Type B pancreatic cell (in vitro differentiated cells): ENCODE results near the gene EGFR. TPM values are rescaled to one million over a fixed set of nuclear protein-coding genes. Genes with fewer than 3 reads are reported as not detected.

Experiments used
- DNase-seq: peaks from one replicate; pipeline ENCODE4 v3.0.0; 2021; ENCODE audit warnings: mixed read lengths; ENCODE audit not compliant: unreplicated experiment; ENCODE audit errors: extremely low spot score
- H3K27ac Mint-ChIP-seq: 2 replicates; pipeline ENCODE4 v1.8.0; 2021; ENCODE audit warnings: mild to moderate bottlenecking, mixed read lengths
- H3K27me3 Mint-ChIP-seq: 2 replicates; pipeline ENCODE4 v1.8.0; 2021; ENCODE audit warnings: mixed read lengths
- H3K36me3 Mint-ChIP-seq: 2 replicates; pipeline ENCODE4 v1.8.0; 2021; ENCODE audit warnings: mixed read lengths
- H3K4me1 Mint-ChIP-seq: one replicate; pipeline ENCODE4 v1.8.0; 2021; ENCODE audit warnings: mixed read lengths; ENCODE audit not compliant: unreplicated experiment
- H3K4me3 Mint-ChIP-seq: 2 replicates; pipeline ENCODE4 v1.8.0; 2021; ENCODE audit warnings: mild to moderate bottlenecking, mixed read lengths
- H3K9me3 Mint-ChIP-seq: 2 replicates; pipeline ENCODE4 v1.8.0; 2021; ENCODE audit warnings: mixed read lengths
- CTCF ChIP-seq: fragments of 200-600 bp; sonication (generic); conservative IDR thresholded peaks from 2 replicates; pipeline ENCODE4 v1.5.0; 2021; ENCODE audit warnings: antibody characterized with exemption, mild to moderate bottlenecking
- total RNA-seq: library from RNA; stranded (reverse); gene quantifications from 2 replicates; pipeline ENCODE4 v1.2.1, GENCODE V29; 2021; ENCODE audit warnings: low replicate concordance

The EGFR gene
- total RNA-seq, 1 donor from 2014 or later: 44.6 TPM

DNA sequence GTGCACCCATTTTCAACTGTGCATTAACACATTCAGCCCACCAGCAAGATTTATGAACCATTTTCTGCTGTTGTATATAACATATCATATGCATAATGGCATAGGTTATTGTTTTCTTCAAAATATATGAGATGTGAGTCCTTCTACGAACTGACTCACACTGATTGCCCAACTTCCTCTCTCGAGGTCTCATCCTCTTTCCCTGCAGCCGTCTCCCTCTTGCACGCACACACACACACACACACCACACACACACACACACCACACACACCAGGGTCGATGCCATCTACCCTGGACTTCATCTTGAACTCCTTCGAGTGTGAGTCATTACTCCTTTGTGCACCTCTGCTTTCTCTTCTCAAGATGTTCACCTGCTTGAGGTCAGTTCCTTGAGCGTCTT, 36.7 kb downstream of the EGFR start:
- Mint-ChIP-seq H3K9me3 (peaks cover 4% of the 10 kb centered on the region), H3K4me1 (peaks cover 68% of the 10 kb centered on the region), H3K27me3 (no peaks in the 10 kb centered on the region), H3K36me3 (peaks cover 18% of the 10 kb centered on the region), H3K27ac (peak overlapping the region; percentile 86), H3K4me3 (no peak overlapping the region)
- no peak for DNase-seq
- no peak for TF ChIP-seq CTCF

DNA sequence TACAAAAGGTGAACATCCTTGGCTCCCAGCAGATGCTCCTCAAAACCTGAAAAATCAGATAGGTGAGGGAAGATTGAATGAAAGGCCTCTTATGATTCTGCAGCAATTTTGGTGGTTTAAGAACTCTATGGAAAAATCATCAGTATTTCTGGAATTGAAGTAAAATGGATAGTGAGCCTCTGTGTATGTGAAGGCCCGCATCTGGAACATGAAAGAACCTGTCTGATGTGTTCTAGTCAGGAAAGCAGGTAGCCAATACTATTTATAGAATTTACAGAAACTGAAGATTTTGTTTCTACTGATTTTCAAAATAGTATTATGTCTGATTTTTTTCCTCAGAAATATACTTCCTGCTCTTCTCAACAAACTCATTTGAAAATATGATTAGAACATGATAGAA, 37.3 kb downstream of the EGFR start:
- TF ChIP-seq CTCF: no peak
- Mint-ChIP-seq H3K9me3 (peaks cover 4% of the 10 kb centered on the region), H3K27ac (peak overlapping the region; percentile 71), H3K4me1 (peaks cover 69% of the 10 kb centered on the region), H3K36me3 (peaks cover 18% of the 10 kb centered on the region), H3K27me3 (no peaks in the 10 kb centered on the region), H3K4me3 (no peak overlapping the region)
- DNase-seq: no peak

- DNase-seq: no peak
- Mint-ChIP-seq H3K27ac (peak overlapping the region; percentile 71), H3K27me3 (no peaks in the 10 kb centered on the region), H3K9me3 (peaks cover 4% of the 10 kb centered on the region), H3K4me3 (no peak overlapping the region), H3K4me1 (peaks cover 72% of the 10 kb centered on the region), H3K36me3 (peaks cover 18% of the 10 kb centered on the region)
- TF ChIP-seq CTCF: no peak
Measured at GRCh38 chr7:55056577-55057480, 38.0 kb downstream of the EGFR start.

DNA sequence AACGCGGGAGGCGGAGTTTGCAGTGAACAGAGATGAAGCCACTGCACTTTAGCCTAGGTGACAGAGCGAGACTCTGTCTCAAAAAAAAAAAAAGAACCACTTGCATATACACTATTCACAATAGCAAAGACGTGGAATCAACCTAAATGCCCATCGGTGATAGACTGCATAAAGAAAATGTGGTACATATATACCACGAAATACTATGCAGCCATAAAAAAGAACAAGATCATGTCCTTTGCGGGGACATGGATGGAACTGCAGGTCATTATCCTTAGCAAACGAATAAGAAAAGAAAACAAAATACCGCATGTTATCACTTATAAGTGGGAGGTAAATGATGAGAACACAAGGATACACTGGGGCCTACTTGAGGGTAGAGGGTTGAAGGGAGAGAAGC, 39.5 kb downstream of the EGFR start:
- H3K27me3 Mint-ChIP-seq: no peaks in the 10 kb centered on the region
- peaks cover 4% of the 10 kb centered on the region for H3K9me3 Mint-ChIP-seq
- no peak overlapping the region for H3K4me3 Mint-ChIP-seq
- peaks cover 20% of the 10 kb centered on the region for H3K36me3 Mint-ChIP-seq
- peaks cover 69% of the 10 kb centered on the region for H3K4me1 Mint-ChIP-seq
- DNase-seq: no peak
- no peak overlapping the region for H3K27ac Mint-ChIP-seq
- no peak for TF ChIP-seq CTCF

GRCh38 chr7:55059021-55059420, 40.2 kb downstream of the EGFR start:
- no peak overlapping the region for H3K4me3 Mint-ChIP-seq
- peaks cover 4% of the 10 kb centered on the region for H3K9me3 Mint-ChIP-seq
- H3K27ac Mint-ChIP-seq: no peak overlapping the region
- no peak for DNase-seq
- peaks cover 66% of the 10 kb centered on the region for H3K4me1 Mint-ChIP-seq
- H3K36me3 Mint-ChIP-seq: peaks cover 19% of the 10 kb centered on the region
- no peaks in the 10 kb centered on the region for H3K27me3 Mint-ChIP-seq
- no peak for TF ChIP-seq CTCF
